GM18498 (cell line): Measurements from ENCODE around the gene SPATA32.

ENCODE experiments used
- ATAC-seq: cut with Tn5 transposase; IDR thresholded peaks from one replicate; pipeline ENCODE4 v1.9.1; 2021; ENCODE audit warnings: mild to moderate bottlenecking, moderate library complexity; ENCODE audit not compliant: unreplicated experiment

Gene SPATA32

DNA sequence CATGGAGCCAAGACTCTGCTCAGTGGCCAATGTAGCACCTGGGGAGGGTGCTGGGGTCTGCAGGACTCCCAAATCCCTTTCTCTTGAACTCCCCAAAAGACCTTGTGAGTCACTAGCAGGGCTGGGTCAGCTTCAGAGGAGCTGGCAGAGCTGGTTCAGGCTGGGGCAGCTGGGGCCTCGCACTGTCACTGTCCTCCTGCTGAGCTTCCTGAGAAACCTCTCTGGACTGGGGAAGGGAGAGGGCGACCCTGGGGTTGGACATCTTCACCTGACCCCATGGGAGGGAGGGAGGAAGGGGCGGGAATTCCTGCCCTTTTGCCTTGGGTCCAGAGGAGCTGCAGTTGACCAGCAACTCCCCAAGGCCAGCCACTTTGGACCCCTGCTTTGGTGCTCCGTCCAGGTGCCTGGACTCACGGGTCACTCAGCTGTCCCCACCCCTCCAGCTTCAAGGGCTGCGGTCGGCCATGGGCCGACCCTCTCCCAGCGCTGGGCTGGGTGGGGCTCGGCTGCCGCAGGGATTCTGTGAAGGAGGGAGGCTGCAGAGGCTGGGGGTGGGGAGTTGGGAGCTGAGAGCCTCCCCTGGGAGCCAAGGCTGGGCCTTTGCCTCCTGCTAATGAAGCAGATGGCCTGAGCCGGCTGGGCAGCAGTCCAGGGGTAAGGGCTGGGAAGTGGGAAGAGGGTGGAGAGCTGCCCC is 31.0 kb downstream of the SPATA32 start:
- ATAC-seq, result no peak

DNA sequence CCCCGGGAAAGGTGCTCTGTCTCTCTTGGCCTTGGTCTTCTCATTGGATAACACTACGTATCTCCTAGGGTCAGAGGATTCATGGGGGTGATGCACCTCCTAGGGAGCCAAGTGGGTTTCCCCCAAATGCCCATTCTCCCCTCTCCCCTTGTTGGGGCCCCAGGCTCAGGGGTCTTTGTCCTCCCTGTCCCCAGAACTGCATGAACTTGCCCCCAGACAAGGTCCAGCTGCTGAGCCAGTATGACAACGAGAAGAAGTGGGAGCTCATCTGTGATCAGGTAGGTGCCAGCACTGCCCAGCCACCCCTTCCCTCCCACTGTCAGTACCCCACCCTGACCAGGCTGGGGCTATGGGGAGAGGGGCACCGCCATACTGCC is 31.5 kb downstream of the SPATA32 start:
- no peak for ATAC-seq

DNA sequence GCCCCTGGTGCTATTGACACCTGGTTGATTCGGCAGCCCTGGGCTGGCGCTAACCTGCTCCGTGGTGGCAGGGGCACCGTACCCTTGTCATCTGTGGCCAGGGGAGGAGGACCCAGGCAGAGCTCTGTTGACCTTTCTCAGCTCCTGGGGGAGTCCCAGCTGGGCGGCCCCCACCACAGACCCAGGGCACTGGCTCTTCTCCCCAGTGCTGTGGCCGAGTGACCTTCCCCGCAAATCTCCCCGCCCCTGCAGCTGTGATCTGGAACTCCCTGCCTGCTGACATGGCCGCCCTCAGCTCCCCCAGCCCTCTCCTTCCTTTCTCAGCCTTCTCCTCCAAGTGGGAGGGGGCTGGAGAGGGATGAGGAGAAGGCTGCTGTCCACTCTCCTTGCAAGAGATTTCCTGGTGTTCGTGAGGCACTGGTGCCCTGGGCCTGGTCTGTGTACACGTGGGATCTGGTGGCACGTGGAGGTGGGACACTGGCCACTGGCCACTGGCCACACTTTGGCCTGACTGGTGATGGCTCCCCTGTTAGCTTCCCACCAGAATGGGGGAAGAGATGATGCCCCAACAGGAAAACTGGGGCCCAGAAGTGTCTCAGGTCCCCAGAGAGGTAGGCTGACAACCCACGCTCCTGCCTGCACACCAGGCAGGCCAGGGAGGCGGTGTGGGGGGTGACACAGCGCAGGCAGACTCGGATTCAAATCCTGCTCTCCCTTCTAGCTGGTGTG is 32.0 kb downstream of the SPATA32 start:
- ATAC-seq, result no peak

DNA sequence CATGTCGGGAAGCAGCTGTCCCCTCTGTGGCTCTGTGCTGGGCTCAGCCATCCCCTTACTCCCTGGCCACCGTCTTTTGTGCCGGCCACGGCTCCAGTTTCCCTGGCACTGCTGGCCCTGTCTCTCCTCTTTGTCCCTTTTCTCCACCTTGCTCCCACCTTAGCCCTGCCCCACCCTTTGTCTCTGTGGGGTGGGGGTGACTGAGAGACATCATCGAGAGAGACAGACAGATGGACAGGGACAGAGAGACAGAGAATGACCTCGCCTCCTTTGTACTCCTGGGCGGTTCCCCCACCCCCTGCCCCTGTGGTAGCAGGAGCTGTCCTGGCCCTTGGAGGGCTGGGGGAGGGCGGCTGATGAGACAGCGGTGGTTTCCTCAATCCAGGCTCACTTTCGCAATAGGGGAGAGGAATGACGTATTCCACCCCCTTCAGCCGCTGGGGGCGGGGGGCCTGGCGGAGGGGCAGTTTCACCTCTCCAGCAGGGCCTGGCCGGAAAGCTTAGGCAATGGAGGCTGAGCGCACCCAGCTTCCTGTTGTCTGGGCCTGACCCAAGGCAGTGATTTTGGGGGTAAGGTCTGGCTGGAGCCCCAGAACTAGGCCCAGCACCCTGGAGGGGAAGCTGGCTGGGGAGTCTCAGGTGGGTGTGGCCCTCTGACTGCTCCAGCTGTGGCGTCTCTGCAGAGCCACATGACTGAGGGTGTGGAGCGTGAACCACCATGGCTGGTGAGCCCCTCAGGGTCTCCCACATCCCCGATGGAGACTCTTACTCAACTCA is 32.9 kb downstream of the SPATA32 start:
- peak; percentile 39 for ATAC-seq

DNA sequence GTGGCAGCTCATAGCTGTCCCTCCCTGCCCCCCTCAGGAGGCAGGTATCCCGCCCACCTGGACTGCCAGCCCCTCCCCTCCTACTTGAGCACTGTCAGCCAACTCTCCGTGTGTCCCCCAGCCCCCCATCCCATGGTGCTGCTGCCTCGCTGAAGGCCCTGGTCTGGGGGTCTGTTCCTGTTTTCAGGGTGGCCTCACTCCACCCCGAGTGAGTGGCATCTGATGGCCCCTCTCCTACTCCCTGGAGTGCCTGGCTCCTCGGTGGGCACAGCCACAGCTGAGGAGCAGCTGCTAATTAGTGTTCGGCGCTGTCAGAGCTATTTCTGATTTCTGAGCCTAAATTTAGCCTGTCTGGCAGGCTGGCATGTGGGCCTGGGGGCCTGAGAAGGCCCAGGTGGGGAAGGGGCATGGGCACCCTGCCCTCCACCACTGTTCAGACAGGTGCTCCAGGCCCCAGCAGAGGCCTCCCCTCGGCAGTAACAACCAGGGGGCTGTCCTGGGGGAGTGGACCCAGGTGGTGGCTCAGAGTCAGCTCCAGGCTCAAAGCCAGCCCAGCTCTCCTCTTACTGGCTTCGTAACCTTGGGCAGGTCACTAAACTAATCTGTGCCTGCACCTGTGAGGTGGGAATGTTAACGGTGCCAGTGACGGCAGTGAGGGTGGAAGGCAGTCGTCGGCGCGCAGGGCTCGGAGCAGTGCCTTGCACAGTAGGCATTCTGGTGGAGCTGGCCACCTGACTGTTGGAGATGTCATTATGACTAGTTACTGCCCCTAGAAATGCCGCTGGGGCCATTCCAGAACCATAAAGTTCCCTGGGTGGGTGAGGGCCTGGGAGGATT is 33.8 kb downstream of the SPATA32 start:
- ATAC-seq, result no peak

DNA sequence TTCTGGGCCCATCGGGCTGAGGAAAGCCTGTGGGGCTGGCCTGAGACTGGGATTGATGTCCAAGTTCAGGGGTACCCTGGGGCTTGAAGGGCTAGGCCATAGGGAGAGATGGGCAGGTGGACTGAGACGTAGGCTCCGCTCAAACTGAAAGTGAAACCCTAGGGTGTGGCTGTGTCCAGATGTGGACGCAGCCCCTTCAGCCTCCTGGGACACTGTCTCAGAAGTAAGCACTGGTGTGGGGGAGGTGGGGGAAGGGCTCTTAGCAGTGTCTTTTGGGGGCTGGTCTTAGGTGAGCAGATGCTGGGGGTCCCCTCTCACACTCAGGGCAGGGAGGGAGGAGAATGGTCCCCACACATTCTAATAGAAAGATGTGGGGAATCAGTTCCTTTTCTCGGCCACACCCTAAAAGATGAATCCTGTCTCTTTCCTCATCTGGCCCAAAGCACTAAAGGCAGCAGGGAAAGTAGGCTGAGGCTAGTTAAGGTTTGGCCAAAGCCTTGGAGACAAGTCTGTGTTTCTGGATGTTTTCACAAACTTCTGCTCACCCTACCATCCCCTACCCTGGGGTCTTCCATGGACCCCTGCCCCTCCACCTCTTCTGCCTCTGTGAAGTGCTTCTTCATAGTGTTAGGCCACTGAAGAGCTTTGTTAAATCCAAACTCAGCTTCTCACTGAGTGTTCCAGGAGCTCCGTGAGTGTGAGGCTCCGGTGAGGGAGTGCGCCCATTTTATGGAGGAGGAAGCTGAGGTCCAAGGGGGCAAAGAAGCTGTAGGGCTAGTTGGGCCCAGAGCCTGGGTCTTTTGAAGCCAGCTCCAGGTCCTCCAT is 34.6 kb downstream of the SPATA32 start:
- ATAC-seq, result no peak

DNA sequence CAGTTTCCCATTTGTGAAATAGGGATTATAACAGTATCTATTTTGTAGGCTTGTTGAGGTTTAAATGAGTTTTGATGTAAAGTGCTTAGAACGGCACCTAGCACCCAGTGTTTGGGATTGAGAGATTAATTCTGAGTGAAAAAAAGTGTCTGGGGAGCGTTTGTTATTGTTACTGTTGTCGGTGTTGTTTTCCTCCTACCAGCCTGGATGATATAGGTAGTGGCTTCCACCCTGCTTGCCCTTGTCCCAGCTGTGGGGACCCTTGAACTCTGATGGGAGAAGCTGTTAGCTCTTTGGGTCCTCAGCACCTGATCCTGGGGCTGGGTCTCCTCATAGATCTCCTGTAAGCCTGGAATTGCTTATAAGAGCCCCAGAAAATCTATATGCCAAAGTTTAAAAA is 35.3 kb downstream of the SPATA32 start:
- ATAC-seq, result no peak

DNA sequence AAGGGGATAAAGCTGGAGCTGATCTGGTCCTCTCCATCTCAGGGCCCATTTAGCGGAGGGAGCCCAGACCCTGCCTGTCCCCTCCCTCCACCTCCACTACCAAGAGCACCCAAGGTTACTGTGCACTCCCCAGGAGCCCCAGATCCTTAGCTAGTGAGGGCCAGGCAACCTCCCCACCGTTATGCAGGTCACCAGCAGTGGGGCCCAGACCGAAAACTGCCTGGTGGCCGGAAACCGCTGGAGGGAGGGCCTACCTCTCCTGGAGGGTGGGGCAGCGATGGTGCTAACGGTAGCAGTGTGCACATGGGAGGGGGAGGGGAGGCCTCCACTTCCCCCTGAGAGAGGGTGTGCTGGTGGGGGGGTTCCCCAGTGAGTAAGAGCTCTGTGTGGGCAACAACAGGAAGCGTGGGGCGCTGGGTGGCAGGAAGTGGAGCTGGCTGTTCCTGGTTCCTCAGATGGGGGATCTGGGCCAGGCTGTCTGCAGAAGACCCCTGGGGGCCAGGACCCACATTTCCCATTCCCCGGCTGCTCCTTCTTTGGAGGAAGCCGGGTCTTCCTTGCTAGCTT is 35.8 kb downstream of the SPATA32 start:
- ATAC-seq, result peak; percentile 53

DNA sequence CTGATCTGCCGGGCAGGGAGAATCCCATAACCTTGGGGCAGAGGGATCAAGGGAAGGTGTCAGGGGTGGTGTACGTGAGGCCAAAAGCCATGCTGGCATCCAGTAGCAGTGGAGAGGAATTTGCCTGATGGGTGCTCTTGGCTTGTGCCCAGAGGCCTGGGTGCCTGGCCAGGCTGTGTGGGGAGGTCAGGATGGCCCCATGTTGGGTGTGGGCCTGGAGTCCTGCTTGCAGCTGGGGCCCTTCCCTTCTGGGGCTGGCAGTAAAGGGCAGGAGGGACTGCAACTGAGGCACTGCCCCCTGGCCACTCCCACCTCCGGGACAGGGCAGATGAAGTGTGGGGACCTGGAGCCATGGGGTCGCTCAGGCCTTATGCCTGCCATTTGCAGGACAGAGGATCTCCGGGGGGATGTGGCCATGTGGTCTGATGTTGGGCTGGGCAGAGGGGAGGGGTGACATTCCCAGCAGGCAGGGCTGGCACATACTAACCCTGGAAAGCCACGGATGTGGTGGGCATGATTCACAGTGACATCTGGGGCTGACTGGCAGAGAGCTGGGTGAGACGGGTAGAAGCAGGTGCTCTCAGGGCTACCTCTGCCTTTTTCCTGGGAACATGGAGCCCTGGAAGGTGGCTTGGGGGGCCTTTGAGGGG is 36.7 kb downstream of the SPATA32 start:
- no peak for ATAC-seq

DNA sequence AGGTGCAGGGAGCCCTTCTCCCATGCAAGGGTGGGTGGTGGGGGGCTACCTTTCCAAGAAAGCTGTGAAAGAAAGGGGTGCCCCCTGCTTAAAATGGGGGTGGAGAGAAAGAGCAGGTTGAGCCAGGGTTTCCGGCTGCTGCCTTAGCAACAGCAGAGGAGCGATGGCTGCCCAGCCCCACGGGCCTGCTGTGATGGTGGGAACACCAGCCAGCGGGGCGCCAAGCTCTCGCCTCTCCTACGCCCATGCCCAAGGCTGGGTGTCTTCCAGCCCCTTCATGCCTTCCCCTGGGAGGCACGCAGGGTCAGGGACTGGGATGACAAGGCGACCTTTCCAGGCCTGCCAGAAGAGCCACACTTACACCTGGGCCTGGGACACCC is 37.2 kb downstream of the SPATA32 start:
- ATAC-seq, result no peak

DNA sequence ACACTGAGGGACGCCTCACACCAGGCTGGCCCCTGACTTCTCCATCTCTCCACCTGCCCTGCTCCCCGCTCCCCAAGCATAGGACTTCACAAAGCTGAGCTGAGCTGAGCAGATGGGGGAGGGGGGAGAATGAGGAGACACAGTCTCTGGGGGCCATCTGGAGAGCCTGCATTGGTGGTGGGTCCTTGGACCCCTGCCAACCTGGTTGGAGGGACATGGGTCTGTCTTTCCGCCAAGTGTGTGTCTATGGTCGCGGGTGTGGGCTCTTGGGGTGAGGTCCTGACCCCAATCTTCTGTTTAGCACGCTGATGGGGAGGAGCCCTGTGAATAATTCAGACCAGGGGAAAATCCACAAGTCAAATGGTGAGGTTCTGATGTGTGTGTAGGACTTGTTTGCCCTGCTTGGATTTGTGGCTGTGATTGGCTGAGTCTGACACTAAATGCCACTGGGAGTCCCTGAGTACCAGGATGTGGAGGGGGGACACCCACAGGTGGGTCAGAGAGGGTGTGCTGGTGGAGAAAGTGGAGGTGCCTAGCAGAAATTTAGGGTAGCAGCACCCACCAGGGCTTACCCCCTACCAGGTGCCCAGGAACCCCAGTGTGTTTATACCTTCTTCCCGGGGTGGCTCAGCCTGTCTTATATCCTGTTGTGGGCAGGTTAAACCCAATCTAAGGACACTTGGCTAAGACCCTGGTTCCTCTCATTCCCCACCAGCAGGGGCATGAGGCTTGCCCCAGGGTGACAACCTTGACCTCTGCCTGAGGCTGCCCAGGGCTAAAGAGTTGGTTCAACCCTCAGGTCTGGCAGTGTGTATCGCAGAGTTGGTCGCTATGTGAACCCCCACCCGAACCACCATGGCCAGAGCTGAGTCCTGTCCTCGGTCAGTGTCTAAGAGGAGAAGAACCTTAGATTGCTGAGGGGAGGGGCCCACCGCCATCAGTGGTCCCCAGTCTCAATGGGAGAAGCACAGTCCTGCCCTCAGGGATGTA is 38.1 kb downstream of the SPATA32 start:
- ATAC-seq, result no peak

DNA sequence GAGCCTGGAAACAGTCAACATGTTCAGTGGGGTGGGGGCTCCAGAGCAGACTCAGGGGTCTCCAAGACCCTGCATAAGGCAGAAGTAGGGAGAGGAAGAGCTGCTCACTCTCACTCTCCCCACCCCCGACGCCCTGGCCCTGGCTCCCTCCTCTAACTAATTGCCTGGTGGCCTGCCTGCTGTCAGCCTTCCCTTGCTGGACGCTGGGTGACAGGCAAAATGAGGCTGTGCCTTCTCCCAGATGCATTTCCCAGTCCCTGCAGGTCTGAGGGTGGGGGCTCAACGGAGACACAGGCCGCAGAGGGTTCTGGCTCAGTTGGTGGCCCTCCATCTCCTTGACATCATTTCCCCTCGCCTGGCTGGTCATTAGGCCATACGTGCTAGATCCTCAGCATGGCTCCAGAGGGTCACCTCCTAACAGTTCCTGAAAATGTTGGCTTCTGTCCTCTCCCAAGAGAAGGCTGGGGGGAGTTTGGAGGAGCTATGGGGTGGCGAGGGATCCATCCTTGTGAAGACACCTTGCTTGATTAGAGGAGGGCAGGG is 38.8 kb downstream of the SPATA32 start:
- no peak for ATAC-seq

DNA sequence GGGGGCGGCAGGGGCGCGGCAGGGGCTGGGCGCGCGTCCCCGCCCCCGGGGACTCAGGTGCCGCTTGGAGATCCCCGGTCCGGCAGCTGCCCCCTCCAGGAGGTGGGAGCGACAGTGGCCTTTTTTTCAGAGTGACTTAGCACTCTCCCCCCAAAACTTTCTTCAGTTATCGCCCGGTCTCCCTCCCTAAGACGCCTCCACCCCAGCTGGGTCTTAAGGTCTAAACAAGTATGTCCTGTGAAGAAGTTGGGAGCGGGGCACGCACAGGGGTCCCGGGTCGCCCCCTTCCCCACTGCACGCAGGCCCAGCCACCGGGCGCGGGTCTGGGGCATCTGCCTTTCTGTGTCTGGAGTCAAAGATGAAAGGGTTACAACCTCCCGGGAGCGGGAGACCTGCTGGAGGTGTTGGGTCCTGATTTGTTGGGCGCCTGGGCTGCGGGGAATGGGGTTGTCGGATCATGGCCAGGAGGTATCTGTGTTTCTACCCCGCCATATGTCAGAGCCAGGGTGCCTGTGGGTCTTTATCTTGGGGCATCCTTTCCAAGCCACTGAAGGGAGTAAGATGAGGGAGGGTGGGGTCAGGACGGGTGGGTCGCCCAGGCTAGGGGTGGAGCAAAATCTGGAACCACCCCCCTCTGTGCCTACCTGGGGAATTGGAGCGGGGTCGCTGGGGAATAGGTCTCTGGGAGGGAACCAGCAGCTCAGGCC is 39.5 kb downstream of the SPATA32 start:
- no peak for ATAC-seq

DNA sequence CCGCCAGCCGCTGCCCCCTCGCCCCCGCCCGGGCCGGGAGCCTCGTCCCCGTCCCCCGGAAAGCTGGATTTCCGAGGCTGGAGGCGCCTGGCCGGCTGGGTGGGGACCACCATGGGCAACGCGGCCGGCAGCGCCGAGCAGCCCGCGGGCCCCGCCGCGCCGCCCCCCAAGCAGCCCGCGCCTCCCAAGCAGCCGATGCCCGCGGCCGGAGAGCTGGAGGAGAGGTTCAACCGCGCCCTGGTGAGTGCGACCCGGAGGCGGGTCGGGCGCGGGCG is 39.9 kb downstream of the SPATA32 start:
- no peak for ATAC-seq

DNA sequence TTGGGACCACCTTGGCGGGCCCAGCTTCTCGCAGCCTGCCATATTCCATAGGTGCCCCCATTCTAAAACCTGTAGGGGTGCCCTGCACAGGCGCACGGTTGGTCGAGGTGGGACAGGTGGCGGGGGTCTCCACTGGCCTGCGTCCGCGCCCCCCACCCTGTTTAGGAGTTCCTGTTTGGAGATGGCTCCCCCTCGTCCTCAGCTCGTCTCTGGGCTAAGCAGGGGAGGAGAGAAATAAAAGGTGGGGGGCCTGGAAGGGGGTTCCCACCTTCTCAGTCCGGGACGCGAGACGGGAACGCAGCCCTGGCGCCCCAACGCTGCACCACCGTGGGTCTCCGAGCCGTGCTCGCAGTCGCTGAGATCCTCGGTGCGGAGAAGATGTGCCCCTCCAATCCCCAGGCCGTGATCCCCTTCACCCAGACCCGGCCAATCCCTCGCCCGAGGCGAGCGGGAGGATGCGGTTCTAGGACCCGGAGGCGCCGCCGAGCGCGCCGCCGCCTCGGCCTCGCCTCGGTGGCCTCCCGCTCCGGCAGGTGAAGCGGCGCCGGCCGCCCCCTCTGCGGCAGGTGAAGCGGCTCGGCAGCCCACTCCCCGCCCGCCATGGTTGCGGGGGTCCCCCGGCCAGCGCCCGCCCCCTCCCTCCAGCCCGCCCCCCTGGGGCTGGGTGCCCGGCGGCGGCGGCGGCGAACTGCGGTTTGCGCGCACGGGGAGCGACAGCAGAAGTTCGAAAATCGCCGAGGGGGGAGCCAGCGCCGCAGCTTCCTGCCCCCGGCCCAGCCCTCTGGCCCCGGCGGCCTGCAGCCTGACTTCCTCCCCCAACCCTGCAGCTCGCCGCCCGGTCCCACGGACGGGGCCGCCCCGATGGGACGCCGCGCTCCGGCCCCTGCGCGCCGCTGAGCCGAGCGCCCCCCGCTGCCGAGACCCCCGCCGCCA is 40.5 kb downstream of the SPATA32 start, which contains the start of gene FMNL1:
Gene FMNL1, plus strand, starts transcription at position 805 of the 933 bp plus-strand sequence. CDS start 240 bp downstream, outside the sequence.
- ATAC-seq, result peak; percentile 31

DNA sequence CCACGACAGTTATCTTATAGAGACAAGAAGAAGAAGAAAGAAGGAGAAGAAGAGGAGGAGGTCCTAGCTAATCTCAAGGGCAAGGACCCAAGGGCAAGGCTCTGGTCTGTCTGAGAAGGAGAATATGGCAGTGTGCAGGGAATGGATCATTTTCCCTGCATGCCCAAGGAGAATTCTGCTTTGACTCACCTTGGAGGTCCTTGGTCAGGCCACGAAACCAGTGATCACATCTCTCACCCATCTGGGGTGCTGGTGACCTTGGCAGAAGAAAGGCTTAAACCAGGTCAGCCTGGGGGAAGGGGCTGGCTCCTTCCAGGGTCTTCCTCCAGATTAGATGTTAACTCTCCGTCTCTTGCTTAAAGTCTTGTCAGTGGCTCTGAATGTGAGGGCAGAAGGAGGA is 41.8 kb downstream of the SPATA32 start:
- no peak for ATAC-seq
